GM23338 (cell line): Measurements from ENCODE around the gene TTC12. TPM values are rescaled to one million over a fixed set of nuclear protein-coding genes. Genes with fewer than 3 reads are reported as not detected.

Source experiments
- ATAC-seq: fragments of 200-7000 bp; cut with Tn5 transposase; 3 replicates; pipeline ENCODE4 v1.9.1; 2020
- DNase-seq: peaks from one replicate; pipeline ENCODE4 v3.0.0-alpha.2; 2015; ENCODE audit warnings: low spot score
- H2AFZ ChIP-seq: fragments of 200-600 bp; sonication (generic); 2 replicates; pipeline ENCODE4 v1.8.0; 2016; ENCODE audit warnings: antibody characterized with exemption, mild to moderate bottlenecking, moderate library complexity
- H3F3A ChIP-seq: fragments of 200-600 bp; sonication (generic); replicated peaks from 2 replicates; pipeline ENCODE4 v1.8.0; 2017; ENCODE audit warnings: antibody characterized with exemption, mixed run types, low read depth
- H3K27ac ChIP-seq: fragments of 200-600 bp; sonication (generic); 2 replicates; pipeline ENCODE4 v1.6.1; 2016; ENCODE audit warnings: low read depth
- H3K27me3 ChIP-seq: fragments of 200-600 bp; sonication (generic); 2 replicates; pipeline ENCODE4 v1.8.0; 2016; ENCODE audit warnings: mild to moderate bottlenecking, mixed run types, moderate library complexity; ENCODE audit not compliant: insufficient read depth
- H3K36me3 ChIP-seq: fragments of 200-600 bp; sonication (generic); 2 replicates; pipeline ENCODE4 v1.8.0; 2016; ENCODE audit warnings: mild to moderate bottlenecking; ENCODE audit not compliant: insufficient read depth
- H3K4me1 ChIP-seq: fragments of 200-600 bp; sonication (generic); 2 replicates; pipeline ENCODE4 v1.8.0; 2016; ENCODE audit warnings: mild to moderate bottlenecking, moderate library complexity; ENCODE audit not compliant: insufficient read depth
- H3K4me2 ChIP-seq: fragments of 200-600 bp; sonication (generic); 2 replicates; pipeline ENCODE4 v1.7.1; 2017; ENCODE audit warnings: mixed run types
- H3K4me3 ChIP-seq: fragments of 200-600 bp; sonication (generic); 2 replicates; pipeline ENCODE4 v1.6.1; 2016; ENCODE audit warnings: mixed run types
- H3K79me2 ChIP-seq: fragments of 200-600 bp; sonication (generic); replicated peaks from 2 replicates; pipeline ENCODE4 v1.8.0; 2017; ENCODE audit warnings: mild to moderate bottlenecking; ENCODE audit not compliant: insufficient read depth
- H3K9me2 ChIP-seq: fragments of 200-600 bp; sonication (generic); 2 replicates; pipeline ENCODE4 v1.8.0; 2017; ENCODE audit not compliant: insufficient read depth
- H4K20me1 ChIP-seq: fragments of 200-600 bp; sonication (generic); replicated peaks from 2 replicates; pipeline ENCODE4 v1.8.0; 2017; ENCODE audit warnings: mild to moderate bottlenecking; ENCODE audit not compliant: insufficient read depth
- H3K27ac Mint-ChIP-seq: 2 replicates; pipeline ENCODE4 v1.8.0; 2020; ENCODE audit warnings: inconsistent platforms, mild to moderate bottlenecking, moderate library complexity, mixed read lengths
- H3K27me3 Mint-ChIP-seq: 3 replicates; pipeline ENCODE4 v1.8.0; 2022; ENCODE audit warnings: low read depth, mild to moderate bottlenecking, moderate library complexity, mixed read lengths, inconsistent platforms; ENCODE audit not compliant: insufficient read depth, poor library complexity
- H3K36me3 Mint-ChIP-seq: 3 replicates; pipeline ENCODE4 v1.8.0; 2021; ENCODE audit warnings: low read depth, mild to moderate bottlenecking, inconsistent platforms, moderate library complexity, mixed read lengths
- H3K4me1 Mint-ChIP-seq: 3 replicates; pipeline ENCODE4 v1.8.0; 2020; ENCODE audit warnings: mild to moderate bottlenecking, inconsistent platforms, mixed read lengths
- H3K4me3 Mint-ChIP-seq: 3 replicates; pipeline ENCODE4 v1.8.0; 2021; ENCODE audit warnings: moderate library complexity, mild to moderate bottlenecking, inconsistent platforms, mixed read lengths
- H3K9me3 Mint-ChIP-seq: 3 replicates; pipeline ENCODE4 v1.8.0; 2020; ENCODE audit warnings: moderate library complexity, mild to moderate bottlenecking, inconsistent platforms, mixed read lengths
- CTCF ChIP-seq, 2 experiments: fragments of 200-600 bp in 1 of 2; sonication (generic) in 1 of 2; conservative IDR thresholded peaks; 2 replicates each; pipeline versions ENCODE4 v1.5.1 to v1.6.1; 2016 to 2017; ENCODE audit warnings: antibody characterized with exemption in 2 of 2, low read depth in 2 of 2, mild to moderate bottlenecking in 2 of 2, moderate library complexity in 1 of 2
- ETS1 ChIP-seq: IDR thresholded peaks from 2 replicates; pipeline ENCODE4 v1.6.1; 2016; ENCODE audit warnings: antibody characterized with exemption
- EZH2 ChIP-seq: fragments of 200-600 bp; sonication (generic); IDR thresholded peaks from one replicate; pipeline ENCODE4 v1.8.0; 2017; ENCODE audit warnings: antibody characterized with exemption, mild to moderate bottlenecking, low read depth; ENCODE audit not compliant: unreplicated experiment
- JUNB ChIP-seq: IDR thresholded peaks from one replicate; pipeline ENCODE4 v1.6.1; 2016; ENCODE audit warnings: antibody characterized with exemption; ENCODE audit not compliant: unreplicated experiment
- POLR2AphosphoS5 ChIP-seq: IDR thresholded peaks from 2 replicates; pipeline ENCODE4 v1.6.1; 2016; ENCODE audit warnings: antibody characterized with exemption, low read depth
- REST ChIP-seq: IDR thresholded peaks from one replicate; pipeline ENCODE4 v1.6.1; 2018; ENCODE audit warnings: antibody characterized with exemption; ENCODE audit not compliant: unreplicated experiment
- STAT1 ChIP-seq: IDR thresholded peaks from one replicate; pipeline ENCODE4 v1.6.1; 2016; ENCODE audit warnings: antibody characterized with exemption; ENCODE audit not compliant: unreplicated experiment
- ZNF114 ChIP-seq: fragments of 250-450 bp; sonication (Bioruptor Pico); IDR thresholded peaks from 2 replicates; pipeline ENCODE4 v1.5.0; 2020; ENCODE audit warnings: mild to moderate bottlenecking, moderate library complexity
- polyA plus RNA-seq: library from polyadenylated mRNA; unstranded; fragments of >200 nt; fragmentation: Nextera tagmentation; extraction: Ambion mirVana; gene quantifications from 2 replicates; pipeline ENCODE4 v1.2.1, GENCODE V29; 2016
- total RNA-seq: library from RNA; depleted of rRNA; stranded (reverse); fragments of >200 nt; shearing (Covaris generic); gene quantifications from 2 replicates; pipeline ENCODE4 v1.2.3, GENCODE V29; 2014

TTC12 gene
- total and polyA plus RNA-seq, 2 experiments from 2014 or later = 3.4 to 12.5 TPM

GRCh38 chr11:113331441-113331840 lies 17.1 kb downstream of the TTC12 start (continued):
- TF ChIP-seq CTCF (conservative IDR thresholded peaks at IDR 0.05; ENCODE audit: low read depth in 2 of 2) = no peak
- no peak for TF ChIP-seq ETS1

GRCh38 chr11:113332023-113332422 lies 17.6 kb downstream of the TTC12 start:
- Histone ChIP-seq H2AFZ (no peak overlapping the region), H3K4me1 (no peaks in the 10 kb centered on the region), H3K4me3 (no peak overlapping the region), H3K27me3 (no peaks in the 10 kb centered on the region), H3F3A (no peaks in the 10 kb centered on the region), H4K20me1 (no peaks in the 10 kb centered on the region), H3K79me2 (no peaks in the 10 kb centered on the region), H3K36me3 (no peaks in the 10 kb centered on the region), H3K27ac (no peak overlapping the region), H3K4me2 (no peak overlapping the region), H3K9me2 (no peaks in the 10 kb centered on the region)
- peaks cover 3% of the 10 kb centered on the region; the same call in 2 of the 3 replicates for H3K4me1 Mint-ChIP-seq
- H3K4me3 Mint-ChIP-seq = no peak overlapping the region
- ATAC-seq (no peak), DNase-seq (no peak)
- H3K27ac Mint-ChIP-seq = no peak overlapping the region
- no peaks in the 10 kb centered on the region for H3K9me3 Mint-ChIP-seq
- no peaks in the 10 kb centered on the region for H3K27me3 Mint-ChIP-seq
- no peaks in the 10 kb centered on the region for H3K36me3 Mint-ChIP-seq
- TF ChIP-seq POLR2AphosphoS5 (no peak), STAT1 (no peak), JUNB (no peak), ETS1 (no peak), CTCF (conservative IDR thresholded peaks at IDR 0.05; ENCODE audit: low read depth in 2 of 2) (no peak), REST (no peak), ZNF114 (CRISPR knock-in tag) (no peak), EZH2 (no peak)
